Fibroblast of upper back skin (primary cell): ENCODE measurements around the gene IQGAP1.
"Not testable (repeated sequence)": the region's sequence is repeated elsewhere in the genome, so short reads cannot be mapped to it uniquely, and the experiment has no call there.

Experiments used
- DNase-seq: peaks from one replicate; pipeline ENCODE4 v3.0.0-alpha.2; 2013

IQGAP1 gene

DNA sequence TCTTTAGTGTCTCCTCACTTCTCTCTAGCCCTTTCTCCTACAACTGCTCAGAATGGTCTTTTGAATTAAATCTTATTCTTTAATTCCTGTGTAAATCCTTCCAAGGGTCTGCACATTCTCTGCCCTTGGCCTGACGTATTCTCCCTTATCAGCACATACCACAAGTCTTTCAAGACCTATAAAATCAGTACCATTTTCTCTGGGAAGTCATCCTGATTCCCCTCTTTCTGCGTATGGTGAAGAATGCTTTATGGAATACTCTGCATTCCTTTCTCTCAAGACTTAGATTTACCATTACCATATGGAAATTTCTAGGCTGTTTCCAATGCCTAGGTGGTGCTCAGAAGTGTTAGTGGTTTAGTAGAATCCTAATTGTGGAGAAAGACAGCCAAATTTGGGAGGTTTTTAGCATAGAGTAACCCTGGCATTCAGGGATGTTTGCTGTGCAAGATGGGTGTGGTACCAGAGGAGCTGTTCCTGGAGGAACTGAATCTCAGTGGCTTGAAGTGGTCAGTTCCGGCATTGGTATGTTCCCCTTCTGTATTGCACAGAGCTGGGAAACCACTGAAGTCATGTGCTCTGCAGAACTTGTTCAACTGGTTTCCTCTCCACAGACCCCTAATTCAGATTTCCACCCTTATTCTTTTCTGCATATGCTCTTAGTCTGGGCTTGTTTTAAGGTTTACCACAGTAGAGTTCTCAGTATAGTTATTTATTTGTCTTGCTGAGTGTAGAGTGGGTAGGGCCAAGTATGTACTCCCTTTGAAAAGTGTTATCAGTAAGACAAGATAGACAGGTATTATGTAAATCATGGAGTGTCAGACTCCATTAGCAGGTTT, 24.5 kb downstream of the IQGAP1 start:
- peak; percentile 87 for DNase-seq

GRCh38 chr15:90413411-90414379, 25.7 kb downstream of the IQGAP1 start:
- peak; percentile 79 for DNase-seq

DNA sequence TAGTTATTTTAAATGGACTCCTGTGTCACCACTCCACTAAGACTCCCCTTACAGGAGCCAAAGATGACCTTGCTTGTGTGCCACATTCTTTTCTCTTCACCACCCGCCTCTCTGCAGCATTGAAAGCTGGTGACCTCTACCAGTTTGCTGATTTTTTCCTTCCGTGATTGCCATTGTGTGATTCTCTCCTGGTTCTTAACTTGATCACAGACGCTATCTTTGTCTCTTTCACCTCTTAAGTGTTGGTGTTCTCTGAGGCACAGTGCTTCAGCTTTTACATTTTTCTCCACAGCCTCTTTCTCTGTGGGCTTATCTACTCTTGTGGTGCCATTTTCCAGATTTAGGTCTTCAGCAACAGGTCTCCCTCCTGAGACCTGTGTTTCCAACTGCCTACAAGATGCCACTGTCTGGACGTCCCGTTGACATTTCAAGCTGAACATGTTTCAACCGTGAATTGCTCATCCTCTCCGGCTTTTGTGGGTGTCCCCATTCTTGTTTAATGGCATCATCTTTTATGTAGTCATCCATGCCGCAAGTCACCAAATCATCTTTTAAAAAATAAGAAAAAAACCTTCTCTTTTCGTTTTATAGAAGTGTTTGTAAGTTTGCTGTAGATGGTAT, 26.5 kb downstream of the IQGAP1 start:
- peak; percentile 86 for DNase-seq

DNA sequence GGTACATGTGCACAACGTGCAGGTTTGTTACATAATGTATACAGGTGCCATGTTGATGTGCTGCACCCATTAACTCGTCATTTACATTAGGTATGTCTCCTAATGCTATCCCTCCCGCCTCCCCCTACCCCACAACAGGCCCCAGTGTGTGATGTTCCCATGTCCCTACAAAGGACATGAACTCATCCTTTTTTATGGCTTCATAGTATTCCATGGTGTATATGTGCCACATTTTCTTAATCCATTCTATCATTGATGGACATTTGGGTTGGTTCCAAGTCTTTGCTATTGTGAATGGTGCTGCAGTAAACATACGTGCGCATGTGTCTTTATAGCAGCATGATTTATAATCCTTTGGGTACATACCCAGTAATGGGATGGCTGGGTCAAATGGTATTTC, 28.0 kb downstream of the IQGAP1 start:
- not testable (repeated sequence) for DNase-seq

- DNase-seq, result no peak
Measured at GRCh38 chr15:90418627-90419026, 30.6 kb downstream of the IQGAP1 start.

GRCh38 chr15:90419206-90419605, 31.2 kb downstream of the IQGAP1 start:
- no peak for DNase-seq

- DNase-seq, result peak; percentile 89
Measured at GRCh38 chr15:90419738-90420406, 31.8 kb downstream of the IQGAP1 start.

DNA sequence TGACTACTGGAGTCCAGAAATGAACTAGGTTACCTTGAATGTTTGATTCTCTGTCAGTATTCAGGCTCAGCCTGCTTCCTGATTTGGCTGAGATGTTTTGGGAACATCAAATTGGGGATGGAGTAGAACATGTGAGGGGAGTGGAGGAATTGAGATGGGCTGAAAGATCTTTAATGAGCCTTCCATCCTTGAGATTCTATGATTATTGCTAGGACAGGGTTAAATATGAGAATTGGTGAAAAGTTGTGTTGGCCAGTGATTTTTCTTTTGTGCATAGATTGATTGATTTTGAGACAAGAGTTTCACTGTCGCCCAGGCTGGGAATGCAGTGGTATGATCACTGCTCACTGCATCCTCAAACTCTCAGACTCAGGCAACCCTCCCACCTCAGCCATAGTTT, 32.4 kb downstream of the IQGAP1 start:
- no peak for DNase-seq

DNA sequence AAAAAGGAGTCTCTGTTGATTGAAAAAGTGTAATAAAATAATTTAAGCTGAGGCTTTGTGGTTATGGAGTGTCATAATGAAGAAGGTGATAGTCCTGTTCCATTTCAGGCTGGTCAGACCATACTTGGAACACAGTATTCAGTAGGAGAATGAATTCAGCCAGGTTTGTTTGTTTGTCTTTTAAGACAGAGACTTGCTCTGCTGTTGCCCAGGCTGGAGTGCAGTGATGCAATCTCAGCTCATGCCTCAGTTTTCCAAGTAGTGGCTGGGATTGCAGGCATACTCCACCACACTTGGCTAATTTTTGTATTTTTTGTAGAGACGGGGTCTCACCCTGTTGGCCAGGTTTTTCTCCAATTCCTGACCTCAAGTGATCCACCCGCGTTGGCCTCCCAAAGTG, 33.5 kb downstream of the IQGAP1 start:
- peak; percentile 5 for DNase-seq

DNA sequence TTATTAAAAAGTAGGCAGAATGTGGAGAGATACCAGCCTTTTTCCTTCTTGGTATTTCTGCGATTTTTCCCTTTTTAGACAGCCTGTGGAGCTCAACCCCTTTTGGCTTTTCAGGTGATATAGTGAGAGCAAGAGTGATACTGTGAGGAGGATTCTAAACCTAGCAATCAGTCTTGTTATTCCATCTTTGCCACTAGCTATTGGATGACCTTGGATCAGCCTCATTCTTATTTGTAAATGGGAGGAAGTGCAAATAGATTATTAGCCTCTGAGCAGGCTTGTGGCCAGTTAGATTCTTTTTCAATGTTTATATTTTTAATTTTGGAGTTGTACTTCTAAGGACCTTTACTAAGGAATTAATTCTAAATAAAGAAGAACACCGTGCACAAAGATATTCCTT, 34.0 kb downstream of the IQGAP1 start:
- DNase-seq, result no peak

DNA sequence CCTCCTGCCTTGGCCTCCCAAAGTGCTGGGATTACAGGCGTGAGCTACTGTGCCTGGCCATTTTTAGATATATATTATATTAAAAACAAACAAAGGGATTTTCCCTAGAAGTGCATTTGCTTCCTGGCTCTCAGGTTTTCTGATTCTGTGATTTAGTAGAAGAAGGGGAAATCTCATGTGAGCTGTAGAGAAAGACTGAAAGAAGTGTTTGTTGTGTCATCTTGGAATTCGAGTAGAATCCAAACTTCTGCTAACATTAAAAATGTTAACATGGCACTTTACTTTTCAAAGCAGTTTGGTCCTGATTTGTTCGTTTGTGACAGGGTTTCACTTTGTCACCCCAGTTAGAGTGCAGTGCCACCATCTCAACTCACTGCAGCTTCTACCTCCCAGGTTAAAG, 34.9 kb downstream of the IQGAP1 start:
- no peak for DNase-seq

GRCh38 chr15:90423801-90424319, 35.8 kb downstream of the IQGAP1 start:
- DNase-seq, result no peak

GRCh38 chr15:90425726-90426346, 37.8 kb downstream of the IQGAP1 start:
- peak; percentile 22 for DNase-seq

GRCh38 chr15:90427185-90427584, 39.1 kb downstream of the IQGAP1 start:
- no peak for DNase-seq

- no peak for DNase-seq
Measured at GRCh38 chr15:90432253-90432652, 44.2 kb downstream of the IQGAP1 start.

DNA sequence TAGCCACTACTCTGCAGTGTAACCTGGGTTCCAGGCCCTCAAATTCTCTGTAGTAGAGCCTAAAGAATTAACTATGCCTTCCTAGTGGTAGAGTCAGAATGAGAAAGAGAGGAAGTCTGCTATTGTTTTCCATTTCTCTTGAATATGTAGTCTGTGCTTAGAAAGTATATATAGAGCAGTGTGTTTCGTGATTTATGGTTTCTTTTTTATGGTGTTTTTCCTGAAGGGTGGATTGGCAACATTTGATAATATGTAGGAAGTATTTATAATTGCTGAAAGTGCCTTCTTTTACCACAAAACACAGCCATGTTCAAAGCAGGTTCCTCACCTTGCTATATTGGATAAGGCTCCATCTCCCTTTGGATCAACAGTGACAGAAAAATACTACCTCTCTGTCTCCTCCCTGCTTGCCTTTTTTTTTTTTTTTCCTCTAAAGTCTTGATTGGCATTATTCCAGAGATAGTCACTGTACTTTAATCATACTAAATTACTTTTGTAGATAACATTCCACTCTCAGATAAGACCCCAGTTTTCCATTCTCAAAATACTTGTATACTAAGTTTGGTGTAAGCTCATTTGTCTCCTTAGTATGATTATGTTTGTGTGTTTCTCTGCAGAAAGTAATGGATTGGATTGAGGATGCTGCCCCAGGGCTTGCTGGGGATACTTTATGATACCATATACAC, 47.8 kb downstream of the IQGAP1 start:
- DNase-seq, result no peak

DNA sequence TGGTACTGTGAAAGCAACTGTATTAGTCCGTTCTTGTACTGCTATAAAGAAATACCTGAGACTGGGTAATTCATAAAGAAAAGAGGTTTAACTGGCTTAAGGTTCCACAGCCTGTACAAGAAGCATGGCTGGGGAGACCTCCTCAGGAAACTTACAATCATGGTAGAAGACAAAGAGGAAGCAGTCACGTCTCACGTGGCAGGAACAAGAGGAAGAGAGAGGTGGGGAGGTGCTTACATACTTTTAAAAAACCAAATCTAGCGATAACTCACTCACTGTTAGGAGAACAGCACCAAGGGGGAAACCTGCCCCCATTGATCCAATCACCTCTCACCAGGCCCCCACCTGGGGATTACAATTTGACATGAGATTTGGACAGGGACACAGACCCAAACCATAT, 48.9 kb downstream of the IQGAP1 start:
- DNase-seq, result no peak

DNA sequence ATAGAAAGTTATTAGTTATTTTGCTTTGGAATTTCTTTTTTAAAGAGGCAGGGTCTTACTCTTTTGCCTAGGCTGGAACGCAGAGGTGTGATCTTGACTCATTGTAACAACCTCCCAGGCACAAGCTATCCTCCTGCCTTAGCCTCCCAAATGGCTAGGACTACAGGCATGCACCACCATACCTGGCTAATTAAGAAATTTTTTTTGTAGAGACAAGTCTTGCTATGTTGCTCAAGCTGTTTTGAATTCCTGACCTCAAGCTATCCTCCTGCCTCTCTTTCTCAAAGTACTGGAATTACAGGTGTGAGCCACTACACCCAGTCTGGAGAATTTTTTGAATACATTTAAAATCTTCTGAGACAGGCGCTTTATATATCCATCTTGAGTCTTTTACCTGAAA, 49.5 kb downstream of the IQGAP1 start:
- no peak for DNase-seq

- no peak for DNase-seq
Measured at GRCh38 chr15:90439946-90440345, 51.9 kb downstream of the IQGAP1 start.

GRCh38 chr15:90441027-90441426, 53.0 kb downstream of the IQGAP1 start:
- DNase-seq, result no peak

GRCh38 chr15:90442423-90442822, 54.4 kb downstream of the IQGAP1 start:
- no peak for DNase-seq
